RWPE1 (cell line): ENCODE results near the gene PXMP4.

Source experiments
- CTCF ChIA-PET: fragments of 350-600 bp; sonication (Branson Sonifier 250); formaldehyde crosslinking; extraction: SDS; loops from one replicate; lab custom pipeline; 2021; lab: Yijun Ruan, JAX
- POLR2A ChIA-PET: fragments of 400-600 bp; formaldehyde crosslinking; extraction: SDS; loops from one replicate; lab custom pipeline; 2020; ENCODE audit warnings: antibody characterized with exemption; ENCODE audit not compliant: low non-redundant PET; lab: Yijun Ruan, JAX
- DNase-seq: peaks from one replicate; pipeline ENCODE4 v3.0.0; 2012; ENCODE audit warnings: low spot score
- H3K27ac ChIP-seq: fragments of 450-650 bp; 2 replicates; pipeline ENCODE4 v1.5.1; 2017
- CTCF ChIP-seq: fragments of 450-650 bp; conservative IDR thresholded peaks from 2 replicates; pipeline ENCODE4 v1.5.1; 2017; ENCODE audit warnings: low read depth, mild to moderate bottlenecking

PXMP4 gene

GRCh38 chr20:33719989-33720709, at the start of gene PXMP4:
TSS of gene PXMP4 (minus strand) at chr20:33720310. CDS start at chr20:33720207, 103 bp downstream.
- POLR2A ChIA-PET: interaction anchor here (1.0 to 1.2 kb wide), 2 partner anchors 12 to 45 kb away, joined by 3 read pairs; no protein-coding TSS in a partner anchor
- H3K27ac ChIP-seq: peak within 1 kb of the TSS; percentile 76
- DNase-seq: peak; percentile 100
- CTCF ChIA-PET: interaction anchor here (0.6 to 0.8 kb wide), 4 partner anchors 33 to 258 kb away, joined by 3 to 6 read pairs (median 3); no protein-coding TSS in a partner anchor
- TF ChIP-seq CTCF: no peak

- CTCF ChIA-PET: no interaction called here
- no peak for TF ChIP-seq CTCF
- POLR2A ChIA-PET: no interaction called here
Measured at GRCh38 chr20:33769043-33769442, 48.9 kb upstream of the PXMP4 start.

DNA sequence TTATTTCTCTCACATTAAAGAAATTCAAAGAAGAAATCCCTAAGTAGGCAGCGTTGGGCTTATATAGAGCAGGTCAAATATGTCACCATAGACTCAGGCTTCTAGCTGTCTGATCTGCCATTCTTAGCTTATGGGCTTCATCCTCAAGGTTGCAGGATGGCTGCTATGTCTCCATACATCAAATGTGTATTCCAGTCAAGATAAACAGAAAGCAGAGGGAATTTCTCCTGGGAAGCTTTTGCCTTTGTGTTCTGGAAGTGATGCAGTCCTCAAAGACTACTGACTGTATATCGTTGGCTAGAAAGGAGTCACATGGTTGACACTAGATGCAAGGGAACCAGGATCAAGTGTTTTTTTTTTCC, 47.6 kb upstream of the PXMP4 start:
- POLR2A ChIA-PET: no interaction called here

More at GRCh38 chr20:33769043-33769442, 48.9 kb upstream of the PXMP4 start:
- no peak for DNase-seq
- H3K27ac ChIP-seq: no peak overlapping the region

GRCh38 chr20:33766686-33767085, 46.6 kb upstream of the PXMP4 start:
- ChIA-PET CTCF (interaction anchor here (0.6 kb wide), 1 partner anchor 8 kb away, joined by 3 read pairs; no protein-coding TSS in a partner anchor), POLR2A (no interaction called here)
- no peak for TF ChIP-seq CTCF
- no peak for DNase-seq
- H3K27ac ChIP-seq: no peak overlapping the region; the same call in 1 of the 2 replicates

More for the DNA sequence above, 47.6 kb upstream of the PXMP4 start:
- no peak for DNase-seq
- H3K27ac ChIP-seq: no peak overlapping the region
- no peak for TF ChIP-seq CTCF
- CTCF ChIA-PET: interaction anchor here (0.6 kb wide), 1 partner anchor 509 kb away, joined by 3 read pairs; no protein-coding TSS in a partner anchor

DNA sequence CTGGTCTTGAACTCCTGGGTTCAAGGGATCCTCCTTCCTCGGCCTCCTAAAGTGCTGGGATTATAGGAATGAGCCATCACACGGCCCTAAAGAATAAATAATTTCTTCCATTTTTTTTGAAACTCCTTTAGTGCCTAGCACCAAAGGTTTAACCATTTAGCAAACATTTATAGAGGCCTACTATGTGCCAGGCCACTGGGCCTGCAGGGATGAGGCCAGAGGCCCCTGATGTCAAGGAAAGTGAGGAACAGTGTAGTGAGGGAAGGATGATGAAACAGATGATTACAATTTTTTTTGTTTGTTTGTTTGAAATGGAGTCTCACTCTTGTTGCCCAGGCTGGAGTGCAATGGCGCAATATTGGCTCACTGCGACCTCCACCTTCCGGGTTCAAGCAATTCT, 45.5 kb upstream of the PXMP4 start:
- CTCF ChIA-PET: no interaction called here
- no peak overlapping the region for H3K27ac ChIP-seq
- no peak for DNase-seq
- POLR2A ChIA-PET: no interaction called here
- TF ChIP-seq CTCF: no peak

- H3K27ac ChIP-seq: no peak overlapping the region
- ChIA-PET POLR2A (no interaction called here), CTCF (no interaction called here)
- no peak for DNase-seq
- TF ChIP-seq CTCF: no peak
Measured at GRCh38 chr20:33765099-33765498, 45.0 kb upstream of the PXMP4 start.
